Esophagus (tissue), 2 donors: Measurements from ENCODE around the gene OGDH. TPM values are rescaled to one million over a fixed set of nuclear protein-coding genes. Genes with fewer than 3 reads are reported as not detected.

Experiments used
- H3K27ac ChIP-seq, 2 donors: one replicate each; pipeline ENCODE4 v1.5.1; 2013; ENCODE audit warnings: low read depth in 2 of 2, mild to moderate bottlenecking in 2 of 2, inconsistent platforms in 1 of 2, low read length in 1 of 2, moderate library complexity in 1 of 2
- H3K27me3 ChIP-seq, 2 donors: one replicate each; pipeline ENCODE4 v1.6.1; 2013; ENCODE audit warnings: low read length in 2 of 2, control low read depth in 1 of 2, mild to moderate bottlenecking in 1 of 2; ENCODE audit not compliant: insufficient read depth in 2 of 2, control insufficient read depth in 1 of 2
- H3K36me3 ChIP-seq, 2 donors: one replicate each; pipeline ENCODE4 v1.6.1; 2013; ENCODE audit warnings: low read length in 1 of 2; ENCODE audit not compliant: control insufficient read depth in 2 of 2, insufficient read depth in 2 of 2
- H3K4me1 ChIP-seq, 2 donors: one replicate each; pipeline ENCODE4 v1.6.1; 2013; ENCODE audit warnings: low read length in 1 of 2; ENCODE audit not compliant: control insufficient read depth in 2 of 2, insufficient read depth in 2 of 2
- H3K4me3 ChIP-seq, 2 donors: one replicate each; pipeline ENCODE4 v1.5.1; 2013; ENCODE audit warnings: low read length in 2 of 2, mild to moderate bottlenecking in 2 of 2, low read depth in 1 of 2, moderate library complexity in 1 of 2
- H3K9me3 ChIP-seq, 2 donors: one replicate each; pipeline ENCODE4 v1.6.1; 2013; ENCODE audit warnings: mild to moderate bottlenecking in 2 of 2, low read depth in 1 of 2, low read length in 1 of 2, moderate library complexity in 1 of 2; ENCODE audit not compliant: control insufficient read depth in 2 of 2, insufficient read depth in 1 of 2
- WGBS, 2 donors: extraction: QIAGEN DNeasy Blood & Tissue Kit; methylation state at CpG; one replicate each; pipeline ENCODE4 v1.1.7; 2013; 5-methylcytosine and 5-hydroxymethylcytosine counted together
- polyA plus RNA-seq, 2 donors: library from polyadenylated mRNA; stranded (reverse); fragments of 200-250 nt; gene quantifications; one replicate each; pipeline ENCODE4 v1.2.3, GENCODE V29; 2013
- donor health status: healthy with polysubstance abuse.
- donor health status: Bipolar disorder and iron deficiency.

The OGDH gene
- polyA plus RNA-seq, 2 donors = 25.8 to 43.0 TPM

DNA sequence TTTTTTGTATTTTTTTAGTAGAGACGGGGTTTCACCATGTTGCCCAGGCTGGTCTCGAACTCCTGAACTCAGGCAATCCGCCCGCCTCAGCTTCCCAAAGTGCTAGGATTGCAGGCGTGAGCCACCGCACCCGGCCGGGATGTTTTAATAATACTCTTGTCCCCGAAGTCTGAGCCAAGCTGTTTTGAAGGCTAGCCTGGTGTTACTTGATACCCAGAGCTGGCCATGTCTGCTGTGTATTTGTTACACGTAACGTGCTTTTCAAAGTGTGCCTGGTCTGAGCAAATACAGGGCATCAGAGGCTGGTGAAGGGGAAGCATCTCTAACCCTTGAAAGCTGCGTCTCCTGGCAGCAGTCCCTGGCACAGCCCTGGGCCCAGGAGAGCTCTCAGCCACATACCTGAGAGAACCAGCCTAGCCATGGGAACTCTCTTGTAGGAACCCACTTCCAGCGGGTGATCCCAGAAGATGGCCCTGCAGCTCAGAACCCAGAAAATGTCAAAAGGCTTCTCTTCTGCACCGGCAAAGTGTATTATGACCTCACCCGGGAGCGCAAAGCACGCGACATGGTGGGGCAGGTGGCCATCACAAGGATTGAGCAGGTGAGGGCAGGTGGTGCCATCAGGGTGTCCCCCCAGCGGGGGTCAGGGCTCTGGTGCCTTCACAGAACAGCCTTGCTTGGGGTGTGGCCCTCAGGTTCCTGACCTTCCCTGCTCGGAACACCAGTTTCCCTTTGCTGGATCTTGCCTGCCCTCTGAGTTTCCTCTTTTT, 100.5 kb downstream of the OGDH start:
- Histone ChIP-seq H3K27ac (no peak overlapping the region), H3K9me3 (no peaks in the 10 kb centered on the region), H3K27me3 (no peaks in the 10 kb centered on the region), H3K4me1 (no peaks in the 10 kb centered on the region), H3K36me3 (peaks cover 24 to 30% of the 10 kb centered on the region in 2 donors), H3K4me3 (no peak overlapping the region)
- 94% methylated on average over 20 of the region's 20 CpGs for whole genome bisulfite sequencing, 2 donors

DNA sequence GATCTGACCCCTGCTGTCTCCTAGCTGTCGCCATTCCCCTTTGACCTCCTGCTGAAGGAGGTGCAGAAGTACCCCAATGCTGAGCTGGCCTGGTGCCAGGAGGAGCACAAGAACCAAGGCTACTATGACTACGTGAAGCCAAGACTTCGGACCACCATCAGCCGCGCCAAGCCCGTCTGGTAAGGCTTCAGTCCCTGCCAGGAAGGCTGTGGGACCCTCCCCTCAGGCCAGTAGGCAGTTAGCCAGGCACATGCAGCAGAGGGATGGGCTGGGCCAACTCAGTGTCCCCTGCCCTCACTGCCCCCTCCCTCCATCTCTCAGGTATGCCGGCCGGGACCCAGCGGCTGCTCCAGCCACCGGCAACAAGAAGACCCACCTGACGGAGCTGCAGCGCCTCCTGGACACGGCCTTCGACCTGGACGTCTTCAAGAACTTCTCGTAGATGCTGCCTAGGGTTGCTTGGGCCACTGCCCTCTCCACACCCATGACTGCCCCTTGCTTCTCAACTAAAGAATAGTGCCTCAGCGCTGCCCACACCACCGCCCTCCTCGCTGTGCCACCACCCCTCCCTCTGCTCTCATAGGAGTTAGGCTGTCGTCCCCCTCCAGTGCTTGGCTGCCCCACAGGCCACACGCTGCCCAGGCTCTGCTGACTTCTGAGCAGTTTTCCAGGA, 101.3 kb downstream of the OGDH start:
- Histone ChIP-seq H3K4me3 (no peak overlapping the region), H3K36me3 (peaks cover 21 to 26% of the 10 kb centered on the region in 2 donors), H3K27me3 (no peaks in the 10 kb centered on the region), H3K27ac (no peak overlapping the region), H3K4me1 (no peaks in the 10 kb centered on the region), H3K9me3 (no peaks in the 10 kb centered on the region)
- WGBS, 2 donors = 90 to 93% methylated on average over 21 of the region's 21 CpGs

DNA sequence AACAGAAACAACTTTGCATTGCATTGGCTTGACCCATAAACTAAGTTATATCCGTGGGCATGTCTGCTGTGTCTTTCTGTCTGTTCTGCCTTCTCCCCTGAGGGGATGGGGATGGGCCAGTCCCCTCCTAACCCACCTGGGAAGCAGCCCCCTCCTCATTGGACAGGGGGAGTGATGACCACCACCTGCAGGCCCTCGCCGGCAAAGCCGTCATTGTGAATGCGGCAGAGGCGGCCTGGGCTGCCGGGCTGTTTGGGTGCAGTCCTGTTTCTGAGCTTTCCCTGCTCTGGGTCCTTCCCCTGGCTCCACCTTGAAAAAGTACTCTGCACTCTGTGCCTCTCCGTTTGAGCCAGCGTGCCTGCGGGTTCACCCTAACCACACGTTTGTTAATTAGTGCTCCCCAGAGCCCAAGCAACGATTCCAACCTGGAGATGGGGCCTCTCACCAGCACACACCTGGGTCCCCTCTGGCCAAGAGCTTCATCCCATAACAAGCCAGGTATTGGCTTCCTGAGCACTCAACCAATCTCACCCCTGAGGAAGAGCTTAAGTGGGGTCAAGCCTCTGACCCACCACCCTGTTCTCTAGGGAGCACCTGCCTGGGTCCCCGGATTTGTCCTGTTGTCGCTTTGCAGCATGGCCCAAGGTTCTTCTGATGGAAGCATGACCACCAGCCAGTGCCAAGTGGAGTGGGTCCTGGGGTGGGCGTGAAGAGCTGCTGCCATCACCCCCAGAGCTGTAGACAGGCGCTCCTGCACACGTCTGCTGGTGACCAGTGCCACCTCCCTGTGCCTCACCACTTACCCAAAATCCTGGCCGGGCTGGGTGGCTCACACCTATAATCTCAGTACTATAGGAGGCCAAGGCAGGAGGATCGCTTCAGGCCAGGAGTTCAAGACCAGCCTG, 102.8 kb downstream of the OGDH start:
- Histone ChIP-seq H3K4me3 (no peak overlapping the region), H3K27me3 (no peaks in the 10 kb centered on the region), H3K36me3 (peaks cover 21 to 26% of the 10 kb centered on the region in 2 donors), H3K27ac (no peak overlapping the region), H3K9me3 (no peaks in the 10 kb centered on the region), H3K4me1 (no peaks in the 10 kb centered on the region)
- 85 to 86% methylated on average over 19 of the region's 19 CpGs for WGBS, 2 donors

DNA sequence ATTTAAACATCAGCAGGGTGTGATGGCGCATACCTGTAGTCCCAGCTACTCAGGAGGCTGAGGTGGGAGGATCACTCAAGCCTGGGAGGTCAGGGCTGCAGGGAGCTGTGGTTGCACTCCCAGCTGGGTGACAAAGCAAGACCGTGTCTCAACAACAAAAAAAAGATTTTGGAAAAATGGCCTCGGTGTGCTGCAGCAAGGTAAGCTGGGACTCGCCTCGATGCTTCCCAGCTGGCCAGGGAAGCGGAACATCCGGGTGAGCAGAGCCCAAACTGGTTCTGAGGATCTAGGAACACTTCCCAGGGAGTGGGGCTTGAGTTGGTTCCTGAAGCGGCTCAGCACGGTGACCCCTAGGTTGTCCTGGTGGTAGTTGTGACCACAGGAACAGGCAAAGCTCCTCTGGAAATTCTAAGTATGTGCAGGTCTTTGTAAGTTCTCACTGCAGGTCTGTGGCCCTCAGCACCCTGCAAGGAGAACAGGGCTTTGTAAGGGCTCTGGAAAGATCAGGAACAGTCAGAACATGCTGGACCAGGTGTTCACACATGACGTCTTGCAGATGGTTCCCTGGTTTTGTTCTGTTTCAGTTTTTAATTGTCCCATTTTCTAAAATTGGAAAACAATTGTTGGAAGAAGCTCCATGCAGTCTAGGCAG, 103.6 kb downstream of the OGDH start:
- WGBS, 2 donors = 84 to 88% methylated on average over 10 of the region's 10 CpGs
- Histone ChIP-seq H3K4me3 (no peak overlapping the region), H3K4me1 (no peaks in the 10 kb centered on the region), H3K27me3 (no peaks in the 10 kb centered on the region), H3K27ac (no peak overlapping the region), H3K36me3 (peaks cover 21 to 26% of the 10 kb centered on the region in 2 donors), H3K9me3 (no peaks in the 10 kb centered on the region)

DNA sequence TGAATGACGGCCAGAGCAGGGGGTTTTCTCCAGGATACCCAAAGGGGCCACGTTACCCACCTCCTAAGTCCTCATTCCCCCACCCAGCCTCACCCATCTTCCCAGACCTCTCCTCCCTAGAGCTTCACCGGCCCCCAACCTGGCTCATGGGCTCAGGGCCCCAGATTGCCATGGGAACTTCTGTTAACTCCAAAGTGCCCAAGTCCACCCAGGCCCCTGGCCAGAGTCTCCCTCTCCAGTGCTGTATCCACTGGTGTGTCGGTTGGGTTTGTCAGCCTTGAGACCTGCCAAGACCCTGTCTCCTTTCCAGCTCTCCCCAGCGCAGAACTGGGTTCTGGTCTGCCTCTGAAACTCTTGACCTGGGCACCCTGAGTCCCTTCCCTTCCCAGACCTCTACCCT, 105.1 kb downstream of the OGDH start:
- Histone ChIP-seq H3K4me3 (no peak overlapping the region), H3K27ac (no peak overlapping the region)
- 58 to 61% methylated on average over 5 of the region's 5 CpGs for WGBS, 2 donors

DNA sequence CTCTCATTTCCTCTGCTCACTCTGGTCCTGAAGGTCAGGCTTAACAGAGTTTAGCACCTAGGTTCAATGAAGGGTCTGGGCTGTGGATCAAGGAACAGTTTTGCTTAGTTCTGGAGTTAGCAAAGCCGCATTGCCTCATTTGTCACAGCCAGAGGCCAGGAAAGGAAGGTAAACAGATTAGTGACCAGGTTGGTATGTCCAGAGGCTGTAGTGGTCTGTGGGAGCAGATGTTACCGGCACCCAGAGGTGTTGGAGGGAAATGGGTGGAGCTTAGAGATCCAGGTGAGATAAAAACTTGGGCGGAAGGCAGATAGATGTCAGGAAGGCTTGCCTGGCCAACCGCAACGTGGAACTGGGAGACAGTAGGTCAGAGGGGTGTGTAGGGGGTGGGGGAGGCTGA, 105.6 kb downstream of the OGDH start:
- no peaks in the 10 kb centered on the region for H3K4me1 ChIP-seq
- H3K27me3 ChIP-seq = no peaks in the 10 kb centered on the region
- no peak overlapping the region for H3K4me3 ChIP-seq
- no peak overlapping the region for H3K27ac ChIP-seq
- peaks cover 21 to 23% of the 10 kb centered on the region in 2 donors for H3K36me3 ChIP-seq
- WGBS, 2 donors = 33 to 35% methylated on average over 5 of the region's 5 CpGs
- no peaks in the 10 kb centered on the region for H3K9me3 ChIP-seq

More for the DNA sequence above, 105.1 kb downstream of the OGDH start:
- Histone ChIP-seq H3K36me3 (peaks cover 21 to 26% of the 10 kb centered on the region in 2 donors), H3K27me3 (no peaks in the 10 kb centered on the region), H3K9me3 (no peaks in the 10 kb centered on the region), H3K4me1 (no peaks in the 10 kb centered on the region)

DNA sequence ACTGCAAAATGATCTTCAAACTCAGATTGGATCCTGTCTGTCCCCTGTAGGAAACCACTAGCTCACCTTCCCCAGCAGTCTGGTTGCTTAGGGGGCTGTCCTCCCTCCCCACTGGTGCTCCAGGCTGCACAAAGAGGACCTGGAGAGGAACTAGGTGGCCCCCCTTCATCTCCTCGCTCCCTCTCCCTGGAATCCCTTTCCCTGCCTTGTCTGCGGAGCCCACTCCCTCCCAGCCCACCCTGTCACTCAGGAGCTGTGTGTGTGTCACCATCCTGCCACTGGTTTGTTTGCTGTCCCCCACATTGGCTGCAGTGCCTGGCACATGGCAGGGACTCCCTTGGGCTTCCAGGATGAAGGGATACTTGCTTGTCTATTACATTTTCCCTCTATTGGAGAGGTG, 106.7 kb downstream of the OGDH start:
- H3K36me3 ChIP-seq = peaks cover 10 to 12% of the 10 kb centered on the region in 2 donors
- H3K4me3 ChIP-seq = no peak overlapping the region
- H3K27ac ChIP-seq = no peak overlapping the region
- H3K9me3 ChIP-seq = no peaks in the 10 kb centered on the region
- H3K27me3 ChIP-seq = no peaks in the 10 kb centered on the region
- no peaks in the 10 kb centered on the region for H3K4me1 ChIP-seq
- WGBS, 2 donors = 80 to 89% methylated on average over 2 of the region's 2 CpGs

DNA sequence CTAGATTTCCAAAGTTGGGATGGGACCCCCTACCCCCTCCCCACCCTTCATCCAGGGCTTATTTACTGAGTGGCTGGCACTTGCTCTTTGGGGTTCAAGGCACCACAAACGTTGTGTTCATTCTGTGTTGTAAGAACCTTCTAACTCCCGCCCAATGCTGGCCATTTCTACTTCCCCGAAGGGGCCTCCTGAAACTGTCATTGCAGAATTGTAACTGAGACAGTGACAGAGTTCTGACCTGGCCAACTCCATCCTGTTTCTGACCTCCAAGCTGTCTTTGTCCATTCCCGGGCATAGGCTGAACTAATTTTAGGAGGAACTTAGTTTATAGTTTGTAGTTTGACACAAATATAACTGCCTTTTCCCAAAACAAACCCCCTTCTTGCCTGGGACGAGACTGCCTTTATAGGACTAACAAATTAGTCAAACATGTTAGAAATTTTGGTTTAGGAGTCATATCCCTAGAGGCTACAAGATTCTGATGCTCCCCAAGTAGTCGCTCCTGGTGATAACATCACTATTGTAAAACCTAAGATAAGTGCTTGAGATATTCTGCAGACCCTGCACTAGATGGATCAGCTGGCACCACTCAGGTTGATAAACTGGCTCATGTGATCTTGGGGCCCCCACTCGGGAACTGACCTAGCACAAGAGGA, 107.4 kb downstream of the OGDH start:
- Histone ChIP-seq H3K9me3 (no peaks in the 10 kb centered on the region), H3K36me3 (peaks cover 5 to 7% of the 10 kb centered on the region in 2 donors), H3K4me1 (no peaks in the 10 kb centered on the region), H3K4me3 (no peak overlapping the region), H3K27me3 (no peaks in the 10 kb centered on the region), H3K27ac (no peak overlapping the region)
- 61 to 67% methylated on average over 7 of the region's 7 CpGs for WGBS, 2 donors

DNA sequence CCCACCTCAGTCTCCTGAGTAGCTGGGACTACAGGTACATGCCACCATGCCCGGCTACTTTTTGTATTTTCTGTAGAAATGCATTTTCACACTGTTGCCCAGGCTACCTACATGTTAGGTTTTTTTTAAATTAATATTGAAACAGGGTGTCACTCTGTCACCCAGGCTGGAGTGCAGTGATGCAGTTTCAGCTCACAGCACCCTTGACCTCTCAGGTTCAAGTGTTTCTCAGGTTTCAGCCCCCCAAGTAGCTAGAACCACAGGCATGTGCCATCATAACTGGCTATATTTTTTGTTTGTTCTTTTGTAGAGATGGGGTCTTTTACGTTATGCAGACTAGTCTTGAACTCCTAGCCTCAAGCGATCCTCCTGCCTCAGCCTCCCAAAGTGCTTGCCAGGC, 109.8 kb downstream of the OGDH start:
- Histone ChIP-seq H3K27me3 (no peaks in the 10 kb centered on the region), H3K4me1 (no peaks in the 10 kb centered on the region), H3K9me3 (no peaks in the 10 kb centered on the region), H3K36me3 (no peaks in the 10 kb centered on the region), H3K4me3 (no peak overlapping the region), H3K27ac (no peak overlapping the region)
- 93 to 97% methylated on average over 3 of the region's 3 CpGs for WGBS, 2 donors
